Left cardiac atrium (tissue), 4 donors: ENCODE data around the gene AGXT. TPM values are rescaled to one million over a fixed set of nuclear protein-coding genes. Genes with fewer than 3 reads are reported as not detected.

Source experiments
- ATAC-seq, 2 donors: fragments of 200-7000 bp; cut with Tn5 transposase; one replicate each; pipeline ENCODE4 v1.9.1; 2020; ENCODE audit warnings: mild to moderate bottlenecking in 2 of 2, moderate library complexity in 2 of 2
- DNase-seq: peaks from one replicate; pipeline ENCODE4 v3.0.0-alpha.2; 2020
- intact Hi-C, 2 donors: fragments of 100-400 bp; cut with DNase I; formaldehyde crosslinking; loops; one replicate each; pipeline versions ENCODE4 v1.14.1 to v1.15.1; 2022 to 2023
- total RNA-seq, 2 donors: library from RNA; stranded (reverse); fragmentation: NEBNext Ultra II Directional; extraction: Animal tissue kit (Norgen Biotek cat#: 25700); gene quantifications; one replicate each; pipeline ENCODE4 v1.2.1, GENCODE V29; 2021
- donor health status: DM: no; HTN: yes; CAD: no.
- donor health status: DM: no; HTN: yes; CAD: no; lungs with severe emphysema.
- donor health status: DM: yes; HTN: yes; CAD: no.
- donor health status: Dilated cardiomyopathy.

AGXT gene
- total RNA-seq, 2 donors from 2014 or later: 0.24 to 0.29 TPM

GRCh38 chr2:240877460-240878340, 9.1 kb downstream of the AGXT start:
- intact Hi-C loops: no loop called here
- DNase-seq (no peak), ATAC-seq (no peak)

- intact Hi-C loops: no loop called here
- DNase-seq: no peak
- ATAC-seq: no peak
Observed at GRCh38 chr2:240878341-240878936, 9.8 kb downstream of the AGXT start.

- ATAC-seq: no peak
- intact Hi-C loops: no loop called here
- DNase-seq: no peak
Observed at GRCh38 chr2:240879105-240879504, 10.5 kb downstream of the AGXT start.

- intact Hi-C loops: no loop called here
- ATAC-seq: no peak
- no peak for DNase-seq
Observed at GRCh38 chr2:240881913-240882312, 13.3 kb downstream of the AGXT start.

- intact Hi-C loops: no loop called here
- no peak for ATAC-seq
- DNase-seq: no peak
Observed at GRCh38 chr2:240884221-240884620, 15.6 kb downstream of the AGXT start.

- intact Hi-C loops: no loop called here
- no peak for ATAC-seq
- no peak for DNase-seq
Observed at GRCh38 chr2:240884745-240885144, 16.1 kb downstream of the AGXT start.

GRCh38 chr2:240885566-240885965, 16.9 kb downstream of the AGXT start:
- intact Hi-C loops: no loop called here
- ATAC-seq: no peak
- peak; percentile 16 for DNase-seq

GRCh38 chr2:240886023-240886565, 17.5 kb downstream of the AGXT start:
- DNase-seq (no peak), ATAC-seq (no peak)
- intact Hi-C loops: no loop called here

- peak; percentile 14 for DNase-seq
- intact Hi-C loops: no loop called here
- no peak for ATAC-seq
Observed at GRCh38 chr2:240886678-240887609, 18.3 kb downstream of the AGXT start.

GRCh38 chr2:240887631-240888030, 19.0 kb downstream of the AGXT start:
- intact Hi-C loops: no loop called here
- ATAC-seq (no peak), DNase-seq (peak; percentile 5)

GRCh38 chr2:240888130-240888889, 19.7 kb downstream of the AGXT start:
- no peak for ATAC-seq
- intact Hi-C loops: no loop called here
- peak; percentile 7 for DNase-seq

GRCh38 chr2:240888890-240889573, 20.4 kb downstream of the AGXT start:
- DNase-seq: peak; percentile 16
- intact Hi-C loops: no loop called here
- ATAC-seq: no peak

- intact Hi-C loops: no loop called here
- peak; percentile 25 for DNase-seq
- ATAC-seq: no peak
Observed at GRCh38 chr2:240889601-240890560, 21.3 kb downstream of the AGXT start.

- intact Hi-C loops: no loop called here
Observed at GRCh38 chr2:240890691-240891090, 22.1 kb downstream of the AGXT start.

GRCh38 chr2:240891492-240892340, 23.1 kb downstream of the AGXT start:
- no peak for DNase-seq
- intact Hi-C loops: no loop called here
- ATAC-seq: no peak

More at GRCh38 chr2:240890691-240891090, 22.1 kb downstream of the AGXT start:
- DNase-seq (peak; percentile 10), ATAC-seq (no peak)

- DNase-seq (no peak), ATAC-seq (no peak)
- intact Hi-C loops: no loop called here
Observed at GRCh38 chr2:240892356-240892755, 23.7 kb downstream of the AGXT start.
